HG02981 (cell line): ENCODE measurements around the gene POLE4.

Experiments used
- ATAC-seq: cut with Tn5 transposase; IDR thresholded peaks from one replicate; pipeline ENCODE4 v1.9.1; 2021; ENCODE audit warnings: mild to moderate bottlenecking, moderate library complexity; ENCODE audit not compliant: unreplicated experiment

POLE4 gene

GRCh38 chr2:74985978-74986609 lies 27.7 kb downstream of the POLE4 start:
- ATAC-seq = no peak

DNA sequence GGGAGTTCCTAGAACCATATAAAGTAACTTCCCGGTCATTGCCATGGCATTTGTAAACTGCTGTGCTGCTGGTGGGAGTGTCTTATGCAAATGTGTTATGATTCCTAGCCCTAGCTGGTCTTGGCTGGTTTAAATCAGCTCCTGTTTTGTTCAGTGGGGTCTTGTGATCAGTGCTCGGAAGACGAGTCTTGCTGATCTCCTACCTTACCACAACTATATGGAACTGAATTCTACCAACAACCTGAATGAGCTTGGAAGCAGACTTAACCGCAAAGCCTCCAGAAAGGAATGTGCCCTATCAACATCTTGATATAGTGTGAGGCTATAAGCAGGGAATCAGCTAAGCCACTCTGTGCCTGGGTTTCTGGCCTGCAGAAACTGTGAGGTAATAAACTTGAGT lies 33.5 kb downstream of the POLE4 start:
- ATAC-seq = no peak

GRCh38 chr2:74999468-74999867 lies 41.0 kb downstream of the POLE4 start:
- ATAC-seq = no peak

- ATAC-seq = no peak
Measured at GRCh38 chr2:75002007-75002406, 43.6 kb downstream of the POLE4 start.

- no peak for ATAC-seq
Measured at GRCh38 chr2:75003276-75003675, 44.8 kb downstream of the POLE4 start.

DNA sequence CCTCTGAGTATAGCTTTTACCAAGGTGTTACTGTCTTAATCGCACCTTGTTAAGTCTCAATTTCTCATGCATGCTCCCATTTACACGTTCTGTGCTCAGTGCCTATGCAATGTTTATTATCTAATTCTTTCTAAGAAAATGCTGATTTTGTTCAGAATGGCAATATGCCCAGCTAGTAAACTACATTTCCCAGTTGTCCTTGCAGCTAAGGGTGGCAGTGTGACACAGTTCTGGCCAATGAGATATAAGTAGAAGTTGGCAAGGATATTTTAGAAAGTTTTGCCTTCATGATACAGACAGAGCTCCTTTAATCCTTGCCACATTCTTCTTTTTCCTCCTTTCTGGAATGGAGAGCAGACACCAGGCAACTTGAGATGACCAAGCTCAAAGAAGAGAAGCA lies 45.3 kb downstream of the POLE4 start:
- no peak for ATAC-seq

- no peak for ATAC-seq
Measured at GRCh38 chr2:75006041-75006440, 47.6 kb downstream of the POLE4 start.

DNA sequence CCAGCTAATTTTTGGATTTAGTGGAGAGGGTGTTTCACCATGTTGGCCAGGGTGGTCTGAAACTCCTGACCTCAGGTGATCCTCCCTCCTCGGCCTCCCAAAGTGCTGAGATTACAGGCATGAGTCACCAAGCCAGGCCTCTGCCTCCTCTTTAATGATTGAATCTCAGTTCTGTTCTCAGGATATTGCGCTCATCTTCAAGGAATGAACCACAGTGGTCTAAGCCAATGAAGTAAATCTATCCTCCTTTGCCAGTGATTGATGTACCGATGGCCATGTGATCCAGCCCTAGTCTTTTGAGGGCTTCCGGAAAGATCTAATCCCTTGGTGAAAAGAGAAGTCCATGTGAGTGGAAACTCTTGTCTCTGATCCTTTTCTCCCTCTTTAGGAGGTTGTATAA lies 48.6 kb downstream of the POLE4 start:
- ATAC-seq = no peak

GRCh38 chr2:75007819-75008218 lies 49.4 kb downstream of the POLE4 start:
- ATAC-seq = no peak

DNA sequence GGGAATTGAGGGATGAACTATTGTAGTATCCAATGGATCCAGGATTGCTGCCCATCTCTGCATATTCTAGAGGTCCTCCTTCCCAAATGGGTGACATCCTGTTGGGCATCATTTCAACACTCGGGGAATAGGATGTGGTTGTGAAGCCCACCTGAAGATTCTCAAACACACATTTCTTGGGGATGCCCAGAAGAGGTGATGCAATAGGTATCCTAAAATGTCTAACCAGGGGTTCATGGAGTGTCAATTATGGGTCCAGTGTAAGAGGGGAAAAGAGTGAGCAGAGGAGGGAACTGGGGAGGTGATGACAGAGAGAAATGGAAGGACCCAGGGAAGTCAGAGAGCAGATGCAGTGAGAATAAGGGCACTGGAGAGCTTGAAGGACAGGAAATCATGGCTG lies 52.1 kb downstream of the POLE4 start:
- ATAC-seq = no peak

DNA sequence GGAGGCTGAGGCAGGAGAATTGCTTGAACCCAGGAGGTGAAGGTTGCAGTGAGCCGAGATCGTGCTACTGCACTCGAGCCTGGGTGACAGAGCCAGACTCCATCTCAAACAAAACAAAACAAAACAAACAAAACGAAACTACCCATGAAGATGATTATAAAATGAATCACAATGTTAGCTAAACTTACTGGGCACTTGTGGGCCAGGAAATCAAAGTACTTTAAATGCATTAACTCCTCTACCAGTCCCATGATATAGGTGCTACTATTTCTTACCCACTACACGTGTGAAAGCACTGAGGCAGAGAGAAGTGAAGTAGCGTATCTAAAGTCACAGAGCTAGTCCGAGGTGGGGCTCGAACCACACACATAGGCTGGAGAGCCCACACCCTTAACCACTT lies 53.6 kb downstream of the POLE4 start:
- ATAC-seq = no peak

DNA sequence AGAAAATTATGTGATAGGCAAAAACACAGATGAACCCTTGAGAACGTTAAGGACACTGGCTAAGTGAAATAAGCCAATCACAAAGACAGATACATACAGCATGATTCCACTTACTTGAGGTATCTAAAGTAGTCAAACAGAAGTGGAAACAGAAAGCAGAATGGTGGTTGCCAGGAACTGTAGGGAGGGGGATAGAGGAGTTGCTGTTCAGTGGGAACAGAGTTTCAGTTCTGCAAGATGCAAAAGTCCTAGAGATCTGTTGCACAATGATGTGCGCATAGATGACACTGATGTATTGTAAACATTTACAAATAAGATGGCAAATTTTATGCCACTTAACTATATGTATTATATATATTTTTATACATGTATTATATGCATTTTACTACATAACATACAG lies 59.7 kb downstream of the POLE4 start:
- peak; percentile 41 for ATAC-seq
